NCI-H510A treated with DMSO at 0.1 percent for 48 hours (cell line): ENCODE results near the gene SMIM24.
"Not testable (repeated sequence)": the region's sequence is repeated elsewhere in the genome, so short reads cannot be mapped to it uniquely, and the experiment has no call there.

Experiments used
- DNase-seq: peaks from one replicate; lab custom pipeline; 2025; lab: John Stamatoyannopoulos, UW

The SMIM24 gene

GRCh38 chr19:3455960-3456601 lies 24.2 kb downstream of the SMIM24 start:
- no peak for DNase-seq

GRCh38 chr19:3455393-3455955 lies 24.9 kb downstream of the SMIM24 start:
- DNase-seq: no peak

- no peak for DNase-seq
These were observed 25.5 kb downstream of the SMIM24 start for GRCh38 chr19:3454656-3455392.

GRCh38 chr19:3453840-3454239 lies 26.5 kb downstream of the SMIM24 start:
- DNase-seq: no peak

GRCh38 chr19:3452942-3453214 lies 27.4 kb downstream of the SMIM24 start:
- not testable (repeated sequence) for DNase-seq

GRCh38 chr19:3452171-3452941 lies 28.0 kb downstream of the SMIM24 start:
- DNase-seq: no peak

- no peak for DNase-seq
These were observed 28.9 kb downstream of the SMIM24 start for GRCh38 chr19:3451451-3451866.

GRCh38 chr19:3450796-3451411 lies 29.4 kb downstream of the SMIM24 start:
- no peak for DNase-seq

- no peak for DNase-seq
These were observed 31.6 kb downstream of the SMIM24 start for GRCh38 chr19:3448616-3449334.

- DNase-seq: not testable (repeated sequence)
These were observed 33.7 kb downstream of the SMIM24 start for GRCh38 chr19:3446657-3447056.

GRCh38 chr19:3444695-3445234 lies 35.6 kb downstream of the SMIM24 start:
- DNase-seq: no peak

GRCh38 chr19:3443840-3444694 lies 36.3 kb downstream of the SMIM24 start:
- no peak for DNase-seq

GRCh38 chr19:3442487-3443071 lies 37.7 kb downstream of the SMIM24 start:
- no peak for DNase-seq

- DNase-seq: no peak
These were observed 38.4 kb downstream of the SMIM24 start for GRCh38 chr19:3441986-3442329.

GRCh38 chr19:3441089-3441985 lies 39.0 kb downstream of the SMIM24 start:
- no peak for DNase-seq

GRCh38 chr19:3440082-3440481 lies 40.2 kb downstream of the SMIM24 start:
- DNase-seq: no peak

GRCh38 chr19:3434630-3435553 lies 45.4 kb downstream of the SMIM24 start:
- peak; percentile 84 for DNase-seq
